ENCODE measurements around the gene GTF3C4.
A peak's percentile ranks its signal among the peaks of the same experiment; 100 is the strongest.

Gene GTF3C4

DNA sequence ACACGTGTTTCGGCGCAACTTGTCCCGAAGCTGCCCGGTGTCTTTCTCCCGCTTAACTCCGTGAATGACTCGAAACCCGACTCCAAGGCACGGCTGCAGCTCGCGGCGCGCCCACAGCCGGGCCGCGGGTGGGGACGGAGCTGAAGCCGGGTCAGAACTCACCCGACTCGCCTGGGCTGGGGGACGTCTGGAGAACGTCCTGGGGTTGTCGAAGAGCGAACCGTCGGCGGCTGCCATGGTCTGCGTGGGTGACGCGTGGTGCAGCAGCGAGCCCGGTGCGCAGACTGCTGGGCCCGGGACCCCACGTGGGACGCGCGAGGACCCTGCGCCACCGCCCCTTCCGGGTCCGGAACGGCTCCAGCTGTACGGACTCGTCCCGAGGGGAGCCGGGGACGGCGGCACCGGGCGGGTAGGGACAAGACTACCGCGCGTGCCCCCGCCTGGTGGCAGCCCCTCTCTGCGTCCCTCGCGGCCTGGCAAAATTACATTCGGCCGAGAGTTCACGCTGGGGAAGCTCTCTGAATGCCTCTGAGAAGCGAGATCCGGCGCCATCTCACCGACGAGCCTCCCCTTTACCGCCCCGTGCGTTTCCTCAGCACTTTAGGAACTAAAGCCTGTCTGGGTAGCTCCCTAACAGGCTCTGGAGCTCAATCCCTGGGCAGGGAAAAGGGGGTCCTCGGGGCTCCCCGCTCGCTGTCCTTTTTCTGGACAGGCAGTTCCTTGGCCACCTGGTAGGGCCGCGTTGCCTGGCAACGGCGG, 387 bp upstream of the GTF3C4 start, which contains the start of gene DDX31:
Gene DDX31, minus strand, starts transcription at position 286 of the 759 bp plus-strand sequence. Its CDS starts 49 bp downstream, at position 237.
- Histone ChIP-seq H2AFZ (ENCODE audit: low read depth, low read length, severe bottlenecking) (peak within 1 kb of the TSS; percentile 98), H4K20me1 (ENCODE audit: low read depth, low read length) (peaks cover 8% of the 10 kb centered on the region; the same call in 1 of the 2 replicates), H3K27ac (ENCODE audit: low read depth, low read length) (peak within 1 kb of the TSS; percentile 88), H3K27me3 (ENCODE audit: low read length) (no peaks in the 10 kb centered on the region), H3K79me2 (ENCODE audit: insufficient read depth, low read length) (peaks cover 91% of the 10 kb centered on the region), H3K9me3 (ENCODE audit: insufficient read depth, low read length) (no peaks in the 10 kb centered on the region), H3K9ac (ENCODE audit: low read length) (peak within 1 kb of the TSS; percentile 94), H3F3A (ENCODE audit: insufficient read depth) (peaks cover 18% of the 10 kb centered on the region), H3K4me3 (ENCODE audit: insufficient read depth, low read length, poor library complexity, severe bottlenecking) (peak within 1 kb of the TSS; percentile 97), H3K9me2 (replicated peaks; ENCODE audit: insufficient read depth, low read length) (no peaks in the 10 kb centered on the region), H3K4me2 (ENCODE audit: low read depth, low read length, poor library complexity, severe bottlenecking) (peak within 1 kb of the TSS; percentile 76), H3K36me3 (ENCODE audit: low read length) (no peaks in the 10 kb centered on the region)
- TF ChIP-seq, protein P1, sequence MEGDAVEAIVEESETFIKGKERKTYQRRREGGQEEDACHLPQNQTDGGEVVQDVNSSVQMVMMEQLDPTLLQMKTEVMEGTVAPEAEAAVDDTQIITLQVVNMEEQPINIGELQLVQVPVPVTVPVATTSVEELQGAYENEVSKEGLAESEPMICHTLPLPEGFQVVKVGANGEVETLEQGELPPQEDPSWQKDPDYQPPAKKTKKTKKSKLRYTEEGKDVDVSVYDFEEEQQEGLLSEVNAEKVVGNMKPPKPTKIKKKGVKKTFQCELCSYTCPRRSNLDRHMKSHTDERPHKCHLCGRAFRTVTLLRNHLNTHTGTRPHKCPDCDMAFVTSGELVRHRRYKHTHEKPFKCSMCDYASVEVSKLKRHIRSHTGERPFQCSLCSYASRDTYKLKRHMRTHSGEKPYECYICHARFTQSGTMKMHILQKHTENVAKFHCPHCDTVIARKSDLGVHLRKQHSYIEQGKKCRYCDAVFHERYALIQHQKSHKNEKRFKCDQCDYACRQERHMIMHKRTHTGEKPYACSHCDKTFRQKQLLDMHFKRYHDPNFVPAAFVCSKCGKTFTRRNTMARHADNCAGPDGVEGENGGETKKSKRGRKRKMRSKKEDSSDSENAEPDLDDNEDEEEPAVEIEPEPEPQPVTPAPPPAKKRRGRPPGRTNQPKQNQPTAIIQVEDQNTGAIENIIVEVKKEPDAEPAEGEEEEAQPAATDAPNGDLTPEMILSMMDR (IDR thresholded peaks at IDR 0.05; ENCODE audit: insufficient read depth, low read length, poor library complexity, severe bottlenecking), result no peak
- TF ChIP-seq EZH2phosphoT487 (conservative IDR thresholded peaks at IDR 0.05; ENCODE audit: low read length), result no peak

DNA sequence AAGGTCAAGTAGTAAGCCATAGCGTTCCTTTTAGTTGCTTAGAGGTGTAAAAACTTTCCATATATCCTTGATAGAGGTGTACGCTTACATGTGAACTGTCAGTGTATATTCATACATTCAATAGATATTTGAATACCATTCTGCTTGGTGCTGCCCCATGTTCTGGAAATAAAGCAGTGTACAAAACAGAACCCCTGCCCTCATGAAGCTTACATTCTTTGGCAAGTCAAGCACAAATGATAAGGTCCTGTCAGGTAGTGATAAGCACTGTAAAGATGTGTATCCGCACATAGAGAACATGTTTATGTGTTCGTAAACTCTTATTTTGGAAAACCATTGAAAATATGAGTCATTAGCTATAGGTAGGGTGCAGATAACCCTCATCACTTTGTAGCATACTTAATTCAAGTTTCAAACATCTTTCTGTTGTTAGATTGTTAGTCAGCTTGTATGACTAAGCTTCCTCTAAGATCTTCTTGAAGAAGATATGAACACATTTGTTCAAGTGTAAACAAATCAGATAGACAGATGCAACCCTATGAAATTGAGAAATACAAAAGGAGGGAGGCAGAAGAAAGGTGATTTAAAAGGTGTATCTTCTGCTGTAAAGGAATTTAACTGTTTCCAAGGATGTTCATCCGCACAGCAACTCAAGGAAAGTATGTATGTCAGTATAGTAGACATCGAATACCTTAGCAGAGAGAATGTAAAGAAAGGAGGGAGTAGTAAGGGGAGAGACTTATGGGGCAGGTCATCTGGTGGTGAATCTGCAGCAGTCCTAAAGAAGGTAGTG, 1.6 kb downstream of the GTF3C4 start:
- Histone ChIP-seq H3K4me3 (ENCODE audit: insufficient read depth, low read length, poor library complexity, severe bottlenecking) (peak overlapping the region; percentile 97), H3K27me3 (ENCODE audit: low read length) (no peaks in the 10 kb centered on the region), H4K20me1 (ENCODE audit: low read depth, low read length) (peaks cover 8% of the 10 kb centered on the region; the same call in 1 of the 2 replicates), H3F3A (ENCODE audit: insufficient read depth) (peaks cover 18% of the 10 kb centered on the region), H3K27ac (ENCODE audit: low read depth, low read length) (no peak overlapping the region), H2AFZ (ENCODE audit: low read depth, low read length, severe bottlenecking) (no peak overlapping the region), H3K36me3 (ENCODE audit: low read length) (no peaks in the 10 kb centered on the region), H3K9me2 (replicated peaks; ENCODE audit: insufficient read depth, low read length) (no peaks in the 10 kb centered on the region), H3K79me2 (ENCODE audit: insufficient read depth, low read length) (peaks cover 94% of the 10 kb centered on the region), H3K9me3 (ENCODE audit: insufficient read depth, low read length) (no peaks in the 10 kb centered on the region), H3K4me2 (ENCODE audit: low read depth, low read length, poor library complexity, severe bottlenecking) (peak overlapping the region; percentile 76), H3K9ac (ENCODE audit: low read length) (peak overlapping the region; percentile 94)
- no peak for TF ChIP-seq EZH2phosphoT487 (conservative IDR thresholded peaks at IDR 0.05; ENCODE audit: low read length)
- TF ChIP-seq, protein P1 (IDR thresholded peaks at IDR 0.05; ENCODE audit: insufficient read depth, low read length, poor library complexity, severe bottlenecking), result no peak

DNA sequence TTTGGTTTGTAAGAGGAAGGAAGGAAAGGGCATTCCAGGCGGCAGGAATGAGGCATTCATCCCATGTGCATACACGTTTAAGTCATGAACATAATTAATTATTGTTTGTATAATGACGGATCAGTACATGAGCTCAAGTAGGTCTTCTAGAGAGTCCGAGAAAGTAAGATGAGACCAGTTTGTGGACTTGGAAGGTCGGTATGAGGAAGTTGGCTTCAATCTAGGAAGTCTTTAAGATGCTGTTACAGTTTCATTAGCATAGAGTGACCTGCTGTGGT, 2.1 kb downstream of the GTF3C4 start:
- H4K20me1 ChIP-seq (ENCODE audit: low read depth, low read length), result peaks cover 8% of the 10 kb centered on the region; the same call in 1 of the 2 replicates

More for the DNA sequence above, 2.1 kb downstream of the GTF3C4 start:
- TF ChIP-seq, protein P1 (IDR thresholded peaks at IDR 0.05; ENCODE audit: insufficient read depth, low read length, poor library complexity, severe bottlenecking), result no peak
- TF ChIP-seq EZH2phosphoT487 (conservative IDR thresholded peaks at IDR 0.05; ENCODE audit: low read length), result no peak
- Histone ChIP-seq H3K36me3 (ENCODE audit: low read length) (no peaks in the 10 kb centered on the region), H3K4me2 (ENCODE audit: low read depth, low read length, poor library complexity, severe bottlenecking) (peak overlapping the region; percentile 76), H3K27ac (ENCODE audit: low read depth, low read length) (no peak overlapping the region), H3K9ac (ENCODE audit: low read length) (no peak overlapping the region), H3K9me2 (replicated peaks; ENCODE audit: insufficient read depth, low read length) (no peaks in the 10 kb centered on the region), H3K79me2 (ENCODE audit: insufficient read depth, low read length) (peaks cover 93% of the 10 kb centered on the region), H3K27me3 (ENCODE audit: low read length) (no peaks in the 10 kb centered on the region), H3F3A (ENCODE audit: insufficient read depth) (peaks cover 18% of the 10 kb centered on the region), H3K4me3 (ENCODE audit: insufficient read depth, low read length, poor library complexity, severe bottlenecking) (no peak overlapping the region), H3K9me3 (ENCODE audit: insufficient read depth, low read length) (no peaks in the 10 kb centered on the region), H2AFZ (ENCODE audit: low read depth, low read length, severe bottlenecking) (no peak overlapping the region)

All from SU-DHL-6 (cell line).